Colonic mucosa (tissue), 4 donors: ENCODE results near the gene ADIRF. TPM values are rescaled to one million over a fixed set of nuclear protein-coding genes. Genes with fewer than 3 reads are reported as not detected.

Experiments
- DNase-seq: peaks from one replicate; pipeline ENCODE4 v3.0.0-alpha.2; 2020
- H3K27ac ChIP-seq: fragments of 200-600 bp; one replicate; pipeline ENCODE4 v1.8.0; 2021
- H3K27me3 ChIP-seq: fragments of 200-600 bp; one replicate; pipeline ENCODE4 v1.8.0; 2021
- H3K36me3 ChIP-seq: fragments of 200-600 bp; one replicate; pipeline ENCODE4 v1.8.0; 2021
- H3K4me1 ChIP-seq: fragments of 200-600 bp; one replicate; pipeline ENCODE4 v1.8.0; 2021; ENCODE audit warnings: mild to moderate bottlenecking
- H3K4me3 ChIP-seq: fragments of 200-600 bp; one replicate; pipeline ENCODE4 v1.8.0; 2021
- H3K9ac ChIP-seq, 2 donors: one replicate each; pipeline ENCODE4 v1.7.0; 2013; ENCODE audit warnings: control low read depth in 2 of 2, low read depth in 2 of 2, low read length in 2 of 2
- H3K9me3 ChIP-seq: fragments of 200-600 bp; one replicate; pipeline ENCODE4 v1.8.0; 2021
- CTCF ChIP-seq: fragments of 200-600 bp; IDR thresholded peaks from one replicate; pipeline ENCODE4 v1.8.0; 2022; ENCODE audit warnings: antibody characterized with exemption, mild to moderate bottlenecking
- intact Hi-C: fragments of 100-400 bp; cut with DNase I; formaldehyde crosslinking; loops from one replicate; pipeline ENCODE4 v1.14.1; 2022
- total RNA-seq, 2 donors: library from RNA; stranded (reverse); fragmentation: NEBNext Ultra II Directional in 1 of 2; extraction: Animal tissue kit (Norgen Biotek cat#: 25700) in 1 of 2; gene quantifications; one replicate each; pipeline ENCODE4 v1.2.1, GENCODE V29; 2021
- donor health status: healthy.
- donor health status: DM: no; HTN: no; CAD: no.
- donor health status: DM: no; HTN: no; CAD: no.

ADIRF gene
- total RNA-seq, 2 donors from 2014 or later: 41.5 to 91.2 TPM

GRCh38 chr10:86961481-86962091 is 6.7 kb upstream of the ADIRF start:
- no peaks in the 10 kb centered on the region for H3K4me1 ChIP-seq
- no peak overlapping the region for H3K4me3 ChIP-seq
- no peak for TF ChIP-seq CTCF
- no peaks in the 10 kb centered on the region for H3K36me3 ChIP-seq
- no peaks in the 10 kb centered on the region for H3K27me3 ChIP-seq
- no peak overlapping the region for H3K9ac ChIP-seq
- H3K27ac ChIP-seq: no peak overlapping the region
- H3K9me3 ChIP-seq: no peaks in the 10 kb centered on the region
- intact Hi-C loops: no loop called here
- DNase-seq: peak; percentile 15

GRCh38 chr10:86962136-86962980 is 5.9 kb upstream of the ADIRF start:
- Histone ChIP-seq H3K27ac (no peak overlapping the region), H3K4me3 (no peak overlapping the region), H3K36me3 (no peaks in the 10 kb centered on the region), H3K9ac (no peak overlapping the region), H3K9me3 (no peaks in the 10 kb centered on the region), H3K4me1 (no peaks in the 10 kb centered on the region), H3K27me3 (no peaks in the 10 kb centered on the region)
- TF ChIP-seq CTCF: no peak
- DNase-seq: no peak
- intact Hi-C loops: no loop called here

GRCh38 chr10:86962981-86963310 is 5.3 kb upstream of the ADIRF start:
- intact Hi-C loops: no loop called here
- no peak overlapping the region for H3K9ac ChIP-seq
- H3K4me1 ChIP-seq: peaks cover 4% of the 10 kb centered on the region
- no peaks in the 10 kb centered on the region for H3K36me3 ChIP-seq
- no peak overlapping the region for H3K27ac ChIP-seq
- no peaks in the 10 kb centered on the region for H3K27me3 ChIP-seq
- no peak overlapping the region for H3K4me3 ChIP-seq
- DNase-seq: no peak
- TF ChIP-seq CTCF: no peak
- no peaks in the 10 kb centered on the region for H3K9me3 ChIP-seq

- H3K27me3 ChIP-seq: no peaks in the 10 kb centered on the region
Measured at GRCh38 chr10:86963341-86963919, 4.9 kb upstream of the ADIRF start.

More at GRCh38 chr10:86963341-86963919, 4.9 kb upstream of the ADIRF start:
- Histone ChIP-seq H3K4me1 (peaks cover 5% of the 10 kb centered on the region), H3K4me3 (no peak overlapping the region), H3K27ac (no peak overlapping the region), H3K9me3 (no peaks in the 10 kb centered on the region), H3K36me3 (no peaks in the 10 kb centered on the region), H3K9ac (no peak overlapping the region)
- no peak for TF ChIP-seq CTCF
- no peak for DNase-seq
- intact Hi-C loops: no loop called here
